Measurements from ENCODE around the gene EPHB1.

The EPHB1 gene

DNA sequence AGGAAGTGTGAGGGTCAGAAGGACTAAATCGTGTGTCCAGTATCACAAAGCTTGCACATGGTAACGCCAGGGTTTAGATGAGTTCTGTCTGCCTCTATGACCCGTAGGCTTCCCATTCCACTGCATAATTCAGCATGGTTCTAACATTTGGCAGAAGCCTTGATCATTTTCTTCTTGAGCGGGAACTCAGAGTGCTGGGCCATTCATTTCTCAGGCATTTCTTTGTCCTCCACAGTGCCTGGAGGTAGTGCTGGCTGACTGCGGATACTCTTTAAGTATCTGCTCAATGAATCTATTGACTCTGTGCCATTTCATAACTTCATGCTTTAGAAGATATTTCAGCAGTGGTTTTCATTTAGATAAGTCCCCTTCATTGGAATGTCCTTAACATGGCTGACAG is 370.2 kb downstream of the EPHB1 start:
- DNase-seq, result no peak

DNA sequence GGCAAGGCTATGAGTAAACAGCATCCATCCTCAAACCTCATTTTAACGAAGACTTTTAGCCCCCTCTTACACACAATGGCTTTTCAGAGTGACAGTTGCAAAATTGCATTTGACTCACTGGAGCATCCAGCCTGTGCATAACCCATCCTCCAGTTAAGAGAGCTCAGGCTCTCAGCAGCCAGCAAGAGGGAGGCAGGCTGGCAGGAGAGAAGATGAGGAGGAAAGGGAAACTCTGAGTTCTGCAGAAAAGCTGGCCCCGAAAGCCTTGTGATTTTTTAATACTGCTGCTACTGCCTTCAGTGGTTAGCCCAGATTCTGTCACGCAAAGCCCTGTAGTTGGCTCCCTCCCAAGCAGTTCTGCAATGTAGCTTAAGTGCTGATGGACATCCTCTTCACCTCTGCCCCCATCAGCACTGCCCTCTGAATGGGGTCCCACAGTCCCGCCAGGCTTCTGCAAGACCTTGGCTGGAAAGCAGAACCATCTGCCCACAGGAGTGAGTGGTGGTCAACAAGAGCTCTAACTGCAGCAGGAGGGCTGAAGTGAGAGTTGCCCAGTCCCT is 371.3 kb downstream of the EPHB1 start:
- DNase-seq, result no peak

DNA sequence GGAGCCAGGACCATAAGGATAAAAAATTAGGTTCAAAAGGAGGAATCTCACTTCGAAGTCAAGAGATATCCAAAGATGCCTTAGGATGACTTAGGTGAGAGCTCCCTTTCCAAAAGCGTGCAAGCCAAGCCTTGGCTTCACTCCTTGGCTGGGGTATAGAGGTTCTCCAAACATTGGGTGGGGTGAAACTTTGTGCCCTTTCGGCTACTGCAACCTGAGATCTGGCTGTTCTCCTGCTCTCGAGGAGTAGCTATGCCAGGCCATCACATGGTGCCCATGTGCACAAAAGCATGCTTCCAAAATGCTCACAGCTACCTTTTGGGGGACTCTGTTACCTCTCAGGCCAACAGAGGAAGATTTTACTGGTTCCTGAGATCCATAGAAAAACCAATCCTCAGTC is 373.8 kb downstream of the EPHB1 start:
- DNase-seq, result no peak

DNA sequence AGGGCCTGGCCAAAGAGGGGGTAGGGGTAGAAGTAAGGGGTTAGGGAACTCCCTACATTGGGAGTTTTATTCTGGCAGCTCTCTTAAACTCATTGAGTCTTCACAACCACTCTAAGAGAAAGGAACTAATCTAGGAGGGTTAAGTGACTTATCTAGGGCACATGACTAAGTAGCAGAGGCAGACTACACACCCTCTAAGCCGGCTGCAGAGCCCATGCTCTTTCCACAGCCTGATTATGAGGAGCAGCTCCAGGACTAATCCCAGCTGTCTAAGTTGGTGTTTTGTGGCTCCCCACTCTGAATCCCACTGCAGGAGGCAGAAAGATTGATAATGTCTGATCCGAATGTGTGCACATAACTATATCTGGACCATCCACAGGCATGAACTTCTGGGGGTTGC is 374.6 kb downstream of the EPHB1 start:
- no peak for DNase-seq

DNA sequence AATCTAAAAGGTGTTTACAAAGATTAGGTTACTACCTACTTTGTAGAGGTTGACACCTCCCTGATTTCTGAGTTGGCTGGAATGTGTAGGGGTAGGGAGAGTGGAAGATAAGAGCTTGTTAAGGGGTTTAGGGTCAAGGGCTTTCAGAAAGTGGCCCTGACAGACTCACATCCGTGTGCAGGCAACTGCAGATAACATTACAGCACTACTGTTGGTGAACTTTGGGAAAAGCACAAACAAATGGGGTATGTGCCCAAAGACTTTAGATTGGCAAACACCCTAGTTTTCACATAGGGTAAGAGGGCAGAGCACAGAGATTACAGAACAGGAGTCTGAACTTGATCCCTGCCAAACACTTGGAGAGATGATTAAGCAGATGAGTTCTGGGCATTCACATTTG is 375.7 kb downstream of the EPHB1 start:
- DNase-seq, result no peak

DNA sequence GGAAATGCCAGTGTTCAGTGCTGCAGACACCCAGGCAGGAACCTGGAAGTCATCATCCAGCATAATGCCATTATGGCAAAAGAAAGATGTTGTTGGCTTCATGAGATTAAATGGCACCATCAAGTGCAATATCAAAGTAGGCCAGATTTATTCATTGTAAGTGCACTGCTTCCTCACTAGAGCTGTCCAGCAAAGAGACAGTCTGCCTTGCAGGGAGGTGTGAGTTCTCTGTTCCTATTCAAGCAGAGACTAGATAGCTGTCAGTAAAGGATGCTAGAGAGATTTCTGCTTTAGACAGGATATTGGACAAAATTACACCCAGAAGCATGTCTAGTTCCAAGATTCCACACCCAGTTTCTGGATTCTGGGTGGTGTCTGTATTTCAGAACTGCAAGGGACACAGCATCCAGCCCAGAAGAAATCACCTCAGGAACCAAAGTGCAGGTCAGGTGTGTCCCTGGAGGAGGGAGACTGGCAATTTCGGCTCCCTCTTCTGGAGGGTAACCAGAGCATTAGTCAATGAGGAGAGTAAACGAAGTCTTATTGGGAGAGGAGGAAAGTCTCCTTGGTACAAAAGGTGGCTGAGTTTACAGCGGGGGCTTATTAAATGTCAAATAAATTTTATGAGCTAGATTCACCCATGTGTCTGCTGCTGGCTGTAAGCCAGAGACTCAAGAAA is 377.3 kb downstream of the EPHB1 start:
- no peak for DNase-seq

DNA sequence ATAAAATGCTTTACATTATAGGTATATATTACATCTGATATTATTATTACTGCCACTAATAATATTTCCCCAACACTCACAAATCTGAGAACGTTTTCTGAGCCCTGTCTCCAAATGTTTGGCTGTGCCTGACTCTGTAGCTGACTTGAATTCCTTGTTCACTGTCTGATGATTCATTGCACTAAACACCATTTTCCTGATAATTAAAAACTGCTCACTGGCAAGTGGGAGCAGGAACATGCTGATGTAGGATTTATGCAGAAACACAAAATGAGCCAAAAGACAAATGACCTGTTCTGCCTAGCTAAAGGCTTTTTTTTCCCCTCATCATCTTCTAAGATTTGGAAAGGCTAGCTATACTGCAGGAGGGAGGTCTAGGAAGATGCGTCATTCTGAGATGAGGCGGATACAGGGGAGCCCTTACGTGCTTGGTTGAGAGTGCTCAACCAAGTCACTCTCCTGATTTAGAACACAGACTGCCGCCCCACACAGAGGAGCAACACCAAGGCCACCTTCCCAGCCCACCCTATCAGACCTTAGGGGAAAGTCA is 380.7 kb downstream of the EPHB1 start:
- DNase-seq, result no peak

DNA sequence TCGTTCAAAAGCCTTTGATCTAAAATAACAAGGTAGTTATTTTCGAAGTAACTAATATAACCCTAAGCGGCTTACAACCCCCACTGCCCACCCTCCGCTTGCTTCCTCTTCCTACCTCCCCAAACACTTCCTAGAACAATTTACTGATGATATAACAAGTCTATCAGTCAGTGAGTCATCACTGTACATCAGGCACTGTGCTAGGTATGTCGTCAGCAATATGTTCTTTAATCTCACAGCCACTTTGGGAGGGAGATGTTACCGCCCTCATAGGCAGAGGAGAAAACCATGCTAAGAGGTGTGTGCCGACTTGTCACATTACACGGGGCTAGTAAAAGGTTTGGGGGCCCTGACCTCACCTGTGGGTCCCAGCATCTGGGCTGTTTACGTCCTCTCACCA is 381.8 kb downstream of the EPHB1 start:
- no peak for DNase-seq

DNA sequence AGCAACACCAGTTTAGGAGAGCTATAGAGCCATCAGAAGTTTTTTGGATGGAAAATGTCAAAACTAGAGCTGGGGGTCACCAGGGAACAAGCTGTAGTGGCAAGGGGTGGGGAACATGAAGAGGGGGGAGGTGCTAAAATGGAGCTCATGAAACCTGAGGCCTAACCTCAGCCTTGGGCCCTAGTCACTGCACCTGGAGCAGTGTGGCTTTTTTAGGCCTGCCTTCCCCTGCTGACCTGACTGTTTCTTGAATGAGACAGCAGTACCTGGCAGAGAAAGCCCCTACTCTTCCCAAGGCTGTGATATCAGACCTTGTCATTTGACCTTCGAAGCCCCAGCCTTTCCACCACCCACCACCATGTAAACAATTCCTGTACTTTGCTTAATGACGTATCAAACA is 383.5 kb downstream of the EPHB1 start:
- DNase-seq, result no peak

DNA sequence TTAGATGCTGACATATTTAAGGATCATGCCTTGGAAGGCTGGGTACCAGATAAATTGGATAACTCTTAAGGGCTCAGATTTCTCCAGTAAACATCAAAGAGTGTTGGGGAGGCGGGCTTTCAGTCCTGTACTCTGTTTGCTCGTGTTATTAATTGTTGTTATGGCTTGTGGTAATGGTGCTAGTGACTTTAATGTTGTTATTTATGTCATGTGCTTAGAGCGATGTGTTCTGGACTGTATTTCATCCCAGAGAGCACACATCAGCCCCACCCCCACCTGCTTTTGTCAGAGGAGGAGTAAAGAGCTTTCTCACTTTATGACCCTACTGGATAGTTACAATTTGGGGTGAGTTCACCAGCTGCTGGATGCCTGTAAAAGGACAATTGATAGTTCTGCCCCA is 386.3 kb downstream of the EPHB1 start:
- no peak for DNase-seq

DNA sequence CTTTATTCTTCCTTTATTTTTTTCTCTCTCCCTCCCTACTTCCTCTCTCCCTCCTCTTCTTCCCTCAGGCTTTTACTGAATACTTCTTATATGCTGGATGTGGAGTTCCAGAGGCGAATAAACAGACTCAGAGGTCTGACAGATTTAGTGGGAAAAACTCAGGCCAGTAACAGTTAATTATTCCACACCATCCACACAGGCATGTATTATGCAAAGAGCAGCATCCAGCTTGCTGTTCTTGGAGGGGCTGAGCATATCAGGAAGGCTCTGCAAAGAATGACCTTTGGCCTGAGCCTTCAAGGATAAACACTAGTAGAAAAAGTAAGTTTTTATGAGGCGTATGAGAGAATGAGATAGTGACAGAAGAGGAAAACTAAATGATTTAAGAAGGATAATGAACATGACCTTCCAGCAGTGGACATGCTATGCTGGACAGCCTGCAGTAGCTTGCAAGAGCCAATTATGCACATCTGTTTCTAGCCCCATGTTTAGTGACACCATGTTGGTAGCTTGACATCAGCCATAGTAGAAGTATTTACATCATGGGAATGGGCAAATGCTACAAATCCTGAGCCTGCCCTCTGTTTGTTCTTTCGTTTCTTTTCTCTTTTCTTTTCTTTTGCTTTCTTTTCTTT is 387.4 kb downstream of the EPHB1 start:
- DNase-seq, result no peak

DNA sequence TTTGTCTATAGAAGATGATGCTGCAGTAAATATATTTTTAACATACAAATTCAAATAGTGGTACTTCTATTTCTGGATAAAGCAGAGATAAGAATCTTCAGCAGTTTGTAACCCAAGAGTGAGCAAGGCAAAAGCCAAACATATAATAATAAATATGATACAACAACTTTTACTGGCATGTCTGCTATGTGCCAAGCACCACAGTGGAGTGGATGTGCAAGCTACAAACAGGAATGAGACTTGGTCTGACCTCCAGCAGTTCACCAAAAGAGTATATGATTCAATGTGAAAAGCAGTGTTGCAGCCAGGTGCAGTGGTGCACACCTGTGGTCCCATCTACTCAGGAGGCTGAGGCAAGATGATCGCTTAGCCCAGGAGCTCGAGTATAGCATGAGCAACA is 395.6 kb downstream of the EPHB1 start:
- DNase-seq, result no peak

DNA sequence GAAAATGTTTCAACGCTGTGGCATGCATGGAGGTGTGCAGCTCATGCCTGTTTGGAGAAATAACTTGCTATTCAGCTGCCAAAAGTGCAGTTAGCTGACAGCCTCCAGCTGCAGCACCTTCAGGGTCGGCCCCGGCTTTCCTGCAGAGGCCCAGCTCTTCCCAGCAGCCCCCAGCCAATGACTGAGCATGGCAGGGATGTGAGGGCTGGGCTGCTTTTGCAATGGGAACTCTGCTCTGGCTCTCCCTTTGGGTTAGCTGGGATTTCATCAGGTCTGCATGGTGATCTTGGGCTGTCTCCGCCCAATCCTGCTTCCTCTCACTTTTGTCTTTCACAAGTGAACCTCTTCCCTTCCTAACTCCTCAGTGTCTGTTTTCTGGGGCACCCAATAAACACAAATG is 396.6 kb downstream of the EPHB1 start:
- no peak for DNase-seq

DNA sequence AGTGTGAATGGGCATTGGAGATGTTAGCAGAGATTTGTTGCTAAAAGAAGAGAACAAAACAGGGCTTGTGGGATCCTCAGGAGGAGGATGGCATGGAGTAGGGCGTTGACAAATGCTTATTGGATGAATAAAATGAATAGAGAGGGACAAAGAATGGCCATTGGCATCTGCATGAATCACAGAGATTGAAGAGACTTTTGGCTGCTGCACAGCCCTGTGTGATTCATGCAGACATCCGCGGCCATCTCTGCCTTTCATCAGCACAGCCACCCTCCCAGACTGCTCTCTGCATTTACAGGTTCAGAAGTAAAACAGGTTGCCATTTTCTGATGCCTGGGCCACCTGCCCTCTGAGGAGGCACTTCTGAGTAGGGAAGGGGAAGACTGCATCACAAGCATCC is 397.9 kb downstream of the EPHB1 start:
- DNase-seq, result no peak

DNA sequence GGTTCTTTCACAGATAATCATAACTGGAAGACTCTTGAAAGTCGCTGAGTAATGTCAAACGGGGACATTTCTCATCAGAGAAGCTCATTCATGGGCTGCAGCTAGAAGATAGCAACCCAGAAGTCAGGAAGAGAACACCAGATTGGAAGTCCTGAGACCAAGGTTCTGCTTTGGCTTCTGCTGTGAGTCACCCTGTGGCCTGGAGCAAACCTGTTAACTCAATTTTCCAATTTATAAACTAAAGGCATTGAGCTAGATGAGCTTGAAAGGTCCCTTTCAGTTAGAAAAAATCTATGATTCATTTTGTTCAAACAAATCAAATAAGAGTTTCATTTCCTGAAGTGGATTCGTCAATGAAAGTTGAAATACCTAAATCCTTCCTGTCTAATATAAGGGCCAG is 402.2 kb downstream of the EPHB1 start:
- no peak for DNase-seq

DNA sequence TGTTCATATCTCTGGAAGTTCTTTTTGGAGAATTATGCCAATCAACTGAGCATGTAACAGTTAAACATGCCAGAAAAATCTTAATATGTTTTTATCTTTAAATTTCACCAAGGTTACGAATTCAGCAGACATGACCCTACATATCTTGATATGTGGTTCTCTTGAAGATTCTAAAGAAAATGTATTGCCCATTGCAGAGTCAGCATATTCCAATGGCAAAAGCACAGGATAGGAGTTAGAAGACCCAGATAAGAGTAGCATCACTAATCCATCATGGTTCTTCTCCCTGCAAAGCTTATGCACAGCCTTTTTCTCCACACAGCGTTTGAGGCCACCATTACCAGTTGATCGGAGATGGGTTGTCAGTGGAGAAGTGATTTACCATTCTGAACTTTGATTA is 402.8 kb downstream of the EPHB1 start:
- no peak for DNase-seq

DNA sequence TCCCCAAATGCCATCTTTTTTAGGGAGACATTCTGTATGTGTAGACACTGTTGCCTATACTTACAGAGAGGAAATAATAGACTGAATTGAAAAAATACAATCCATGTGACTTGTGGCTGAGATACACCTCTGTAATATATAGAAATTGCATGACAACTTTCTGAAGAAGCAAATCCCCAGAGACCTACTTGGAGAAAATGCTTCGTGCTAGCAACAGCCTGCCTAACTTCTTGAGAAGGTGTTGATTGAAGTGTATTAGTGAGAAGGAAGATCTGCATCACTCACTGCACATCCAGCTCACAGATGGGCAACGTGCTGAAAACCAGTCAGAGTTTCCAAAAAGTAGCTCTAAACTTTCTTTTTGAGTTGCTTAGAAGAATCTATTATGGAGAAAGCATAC is 404.1 kb downstream of the EPHB1 start:
- DNase-seq, result no peak

DNA sequence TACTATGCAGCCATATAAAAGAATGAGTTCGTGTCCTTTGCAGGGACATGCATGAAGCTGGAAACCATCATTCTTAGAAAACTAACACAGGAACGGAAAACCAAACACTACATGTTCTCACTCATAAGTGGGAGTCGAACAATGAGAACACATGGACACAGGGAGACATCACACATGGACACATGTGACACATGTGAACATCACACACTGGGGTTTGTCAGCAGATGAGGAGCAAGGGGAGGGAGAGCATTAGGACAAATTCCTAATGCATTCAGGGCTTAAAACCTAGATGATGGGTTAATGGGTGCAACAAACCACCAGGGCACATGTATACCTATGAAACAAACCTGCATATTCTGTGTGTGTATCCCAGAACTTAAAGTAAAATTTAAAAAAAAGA is 408.0 kb downstream of the EPHB1 start:
- DNase-seq, result no peak

DNA sequence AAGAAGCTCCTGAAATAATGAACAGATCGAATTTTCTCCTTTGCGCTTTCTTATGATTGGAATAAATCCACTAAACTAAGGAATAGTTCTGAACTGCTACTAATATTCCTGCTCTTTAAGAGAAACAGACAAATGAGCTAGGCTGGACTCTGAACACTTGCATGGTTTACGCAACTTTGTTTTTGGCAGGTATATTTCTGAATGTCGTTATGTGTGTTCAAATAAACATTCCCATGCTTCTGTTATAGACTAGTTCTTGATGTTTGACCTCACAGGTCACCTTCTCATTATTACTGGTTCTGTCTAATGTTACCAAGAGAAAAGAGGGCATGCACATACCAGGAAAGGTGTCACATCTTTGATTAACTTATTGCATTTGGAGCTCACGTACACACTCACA is 418.2 kb downstream of the EPHB1 start:
- DNase-seq, result no peak

DNA sequence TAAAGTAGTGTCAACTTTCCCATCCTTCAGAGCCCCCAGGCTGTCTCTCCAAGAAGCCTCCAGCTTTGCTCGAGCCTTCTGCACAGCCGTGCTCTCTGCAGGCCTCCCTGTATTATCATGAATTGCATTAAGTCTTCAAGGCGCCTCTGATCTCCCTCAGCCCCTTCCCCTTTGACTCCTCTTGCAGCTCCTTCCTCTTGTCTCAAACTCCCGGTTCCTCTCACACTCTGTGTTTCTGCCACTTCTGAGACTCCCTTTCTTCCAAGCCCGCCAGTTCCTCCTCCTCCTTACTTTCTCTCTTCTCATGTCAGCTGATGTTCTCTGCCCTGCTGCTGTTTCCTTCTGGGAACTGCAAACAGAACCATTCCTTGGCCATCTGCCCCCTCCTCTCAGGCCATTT is 418.8 kb downstream of the EPHB1 start:
- no peak for DNase-seq

DNA sequence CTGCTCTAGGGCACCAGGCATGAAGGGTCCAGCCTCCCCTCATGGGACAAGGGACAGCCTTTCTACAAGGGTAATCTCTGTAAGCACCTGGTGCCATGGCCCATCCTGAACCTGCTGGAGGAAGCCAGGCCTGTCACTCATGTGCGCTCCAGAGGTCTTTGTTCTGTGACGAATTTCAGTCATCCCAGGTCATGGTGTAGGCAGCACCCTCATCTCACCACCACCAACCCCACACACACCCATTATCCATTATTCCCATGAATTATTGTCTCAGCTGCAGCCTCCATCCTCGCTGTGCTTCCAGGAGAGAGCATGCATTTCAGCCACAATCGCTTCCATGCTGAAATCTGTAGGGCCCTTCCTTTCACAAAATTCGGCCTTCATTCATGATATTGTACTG is 419.3 kb downstream of the EPHB1 start:
- DNase-seq, result no peak

DNA sequence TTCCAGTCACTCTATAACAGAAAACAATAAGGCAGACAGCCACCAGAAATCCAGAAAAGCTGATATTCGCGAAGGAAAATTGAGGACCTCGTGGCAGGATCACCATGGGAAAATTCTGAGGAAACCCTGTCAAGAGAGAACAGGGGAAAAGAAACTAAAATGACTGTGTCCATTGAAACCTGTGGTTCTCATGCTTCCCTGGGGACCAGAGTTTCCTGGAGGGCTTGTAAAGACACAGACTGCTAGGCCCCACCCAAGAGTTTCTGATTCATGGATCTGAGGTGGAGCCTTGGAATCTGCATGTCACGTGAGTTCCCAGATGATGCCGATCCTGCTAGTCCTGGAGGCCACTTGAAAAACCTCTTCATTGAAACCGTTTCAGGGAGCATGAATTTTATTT is 420.5 kb downstream of the EPHB1 start:
- no peak for DNase-seq

DNA sequence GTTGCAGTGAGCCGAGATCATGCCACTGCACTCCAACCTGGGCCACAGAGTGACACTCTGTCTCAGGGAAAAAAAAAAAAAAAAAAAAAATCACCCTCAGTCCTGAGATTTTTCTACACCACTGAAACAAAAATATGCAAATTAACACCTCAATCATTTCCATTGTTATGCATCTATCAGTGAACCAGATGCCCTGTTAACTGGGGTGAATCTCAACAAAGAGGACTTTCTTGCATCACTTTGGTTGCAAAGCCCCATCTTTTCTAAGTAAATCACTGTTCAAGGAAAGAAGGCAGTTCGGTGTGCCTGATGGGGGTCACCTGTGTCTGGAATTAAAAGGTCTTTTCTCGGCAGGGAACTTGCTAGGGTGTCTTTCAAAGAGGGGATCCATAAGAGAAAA is 421.6 kb downstream of the EPHB1 start:
- no peak for DNase-seq

DNA sequence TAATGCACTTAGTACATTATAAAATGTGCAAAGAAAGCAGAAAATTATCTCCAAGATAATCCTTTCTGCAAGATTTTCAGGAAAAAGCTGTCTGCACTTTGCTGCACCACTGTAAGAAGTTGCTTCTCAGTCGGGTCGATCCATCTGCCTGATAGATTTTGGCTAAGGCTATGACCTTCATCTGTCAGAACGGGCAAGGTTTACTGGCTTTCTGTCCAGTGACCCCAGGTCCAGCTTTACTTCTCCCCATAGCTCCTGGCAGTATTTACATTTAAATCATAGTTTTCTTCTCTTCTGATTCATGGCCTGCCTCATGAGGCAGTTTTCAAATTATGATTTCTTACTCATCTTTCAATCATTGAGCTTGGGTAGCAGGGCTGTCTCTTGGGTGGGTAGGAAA is 422.7 kb downstream of the EPHB1 start:
- no peak for DNase-seq
